ENCODE measurements around the gene TAPBPL. TPM values are rescaled to one million over a fixed set of nuclear protein-coding genes. Genes with fewer than 3 reads are reported as not detected.

The TAPBPL gene
- total and polyA plus RNA-seq, 2 of the 4 experiments (the other 2 are of a cell fraction): 3.4 to 12.1 TPM

GRCh38 chr12:6444031-6444430, 7.8 kb upstream of the TAPBPL start:
- no peak overlapping the region for H3K14ac ChIP-seq (replicated peaks; ENCODE audit: low read depth, low read length)
- CTCF ChIA-PET: no interaction called here
- ATAC-seq (ENCODE audit: low read depth): no peak

More at GRCh38 chr12:6444031-6444430, 7.8 kb upstream of the TAPBPL start:
- H3K4me2 ChIP-seq (ENCODE audit: low read depth, low read length): no peak overlapping the region
- no peak overlapping the region for H4K8ac ChIP-seq (ENCODE audit: low read depth in 2 of 2, low read length in 2 of 2)
- POLR2A ChIA-PET (ENCODE audit: unreplicated experiment): no interaction called here
- H2BK120ac ChIP-seq (ENCODE audit: low read depth, low read length): no peak overlapping the region
- peaks cover 15% of the 10 kb centered on the region for H3K36me3 ChIP-seq (ENCODE audit: control insufficient read depth, insufficient read depth, low read length)
- no peak overlapping the region for H3K4me3 ChIP-seq (ENCODE audit: insufficient read depth, low read depth, low read length)
- H3K9ac ChIP-seq (ENCODE audit: low read depth, low read length): no peak overlapping the region
- no peaks in the 10 kb centered on the region for H3K27me3 ChIP-seq (ENCODE audit: control insufficient read depth, insufficient read depth, low read length)
- in situ Hi-C loops (cut with MboI; ENCODE audit: low sequenced_read_pairs): no loop called here
- dilution Hi-C loops (cut with HindIII; ENCODE audit: low sequenced_read_pairs, unreplicated experiment): no loop called here
- no peak overlapping the region for H2BK15ac ChIP-seq (ENCODE audit: low read depth, low read length)
- H4K20me1 ChIP-seq (ENCODE audit: insufficient read depth, low read length): no peaks in the 10 kb centered on the region
- peaks cover 2% of the 10 kb centered on the region; the same call in 1 of the 2 replicates for H3K4me1 ChIP-seq (ENCODE audit: control insufficient read depth, insufficient read depth, low read length)
- H2BK5ac ChIP-seq (ENCODE audit: low read depth, low read length, poor library complexity, severe bottlenecking): no peak overlapping the region
- no peak overlapping the region for H2AFZ ChIP-seq (replicated peaks; ENCODE audit: low read length, poor library complexity)
- no peaks in the 10 kb centered on the region for H3K9me3 ChIP-seq (ENCODE audit: control insufficient read depth, insufficient read depth, low read length)
- no peak overlapping the region for H4K91ac ChIP-seq (ENCODE audit: insufficient read depth, low read depth, low read length)
- H3K79me1 ChIP-seq (ENCODE audit: low read depth in 1 of 2, low read length in 2 of 2): no peaks in the 10 kb centered on the region
- no peak overlapping the region for H2AK9ac ChIP-seq (replicated peaks; ENCODE audit: low read depth, low read length, poor library complexity)
- no peak for TF ChIP-seq RCOR1 (IDR thresholded peaks at IDR 0.05; ENCODE audit: insufficient replicate concordance, low read length)
- TF ChIP-seq USF2 (IDR thresholded peaks at IDR 0.05; ENCODE audit: low read depth, low read length): no peak
- no peak for TF ChIP-seq NFE2L2 (IDR thresholded peaks at IDR 0.05; ENCODE audit: low read depth, low read length)
- no peak for TF ChIP-seq RAD21 (IDR thresholded peaks at IDR 0.05; ENCODE audit: low read length)
- TF ChIP-seq CHD1 (IDR thresholded peaks at IDR 0.05; ENCODE audit: low read depth, low read length): no peak
- no peak for TF ChIP-seq SMC3 (IDR thresholded peaks at IDR 0.05; ENCODE audit: low read depth, low read length)
- no peak for TF ChIP-seq FOS (IDR thresholded peaks at IDR 0.05; ENCODE audit: low read depth, low read length)
- no peak for TF ChIP-seq CEBPB (IDR thresholded peaks at IDR 0.05; ENCODE audit: low read depth, low read length)
- no peak for TF ChIP-seq CTCF (conservative IDR thresholded peaks at IDR 0.05; ENCODE audit: low read depth, low read length)
- TF ChIP-seq MAZ (IDR thresholded peaks at IDR 0.05; ENCODE audit: borderline replicate concordance, low read depth, low read length): no peak
- no peak for TF ChIP-seq RFX5 (IDR thresholded peaks at IDR 0.05; ENCODE audit: low read depth, low read length)
- no peak for TF ChIP-seq BHLHE40 (IDR thresholded peaks at IDR 0.05; ENCODE audit: low read depth, low read length)
- no peak for TF ChIP-seq MXI1 (IDR thresholded peaks at IDR 0.05; ENCODE audit: borderline replicate concordance, low read depth, low read length)
- TF ChIP-seq MAFK (IDR thresholded peaks at IDR 0.05; ENCODE audit: low read depth, low read length): no peak
- no peak overlapping the region for H3K18ac ChIP-seq (ENCODE audit: low read depth, low read length)
- no peak overlapping the region for H3K27ac ChIP-seq (ENCODE audit: insufficient read depth, low read length)
- WGBS, 2 experiments (ENCODE audit: extremely low coverage in 2 of 2, insufficient read length in 1 of 2): 59% methylated on average over 3 of the region's 4 CpGs; no CpG with 5 or more reads in 1 of the 2 experiments
- H3K56ac ChIP-seq (ENCODE audit: extremely low read depth, insufficient read depth, low read length): no peak overlapping the region
- H3K9me1 ChIP-seq (ENCODE audit: insufficient read depth, low read length): no peaks in the 10 kb centered on the region
- intact Hi-C loops (cut with micrococcal nuclease): no loop called here
- no peak overlapping the region for H3K4ac ChIP-seq (ENCODE audit: low read depth, low read length)
- no peak overlapping the region for H2AK5ac ChIP-seq (ENCODE audit: low read depth, low read length)
- no peak for DNase-seq
- H4K5ac ChIP-seq (ENCODE audit: low read depth, low read length): no peak overlapping the region
- 0 out of 2 replicates have a peak overlapping the region, but pooled peaks have one; percentile 51 for H3K23ac ChIP-seq (ENCODE audit: low read depth, low read length)
- BruUV-seq (replicated peaks): no TSS peak
- H2BK20ac ChIP-seq (ENCODE audit: low read depth, low read length): no peak overlapping the region
